Immature natural killer cell (primary cell): ENCODE data around the gene SPIRE2. TPM values are rescaled to one million over a fixed set of nuclear protein-coding genes. Genes with fewer than 3 reads are reported as not detected.

Source experiments
- DNase-seq, 3 donors: peaks; one replicate each; pipeline ENCODE4 v3.0.0; 2022; ENCODE audit warnings: mixed read lengths in 1 of 3
- H3K27ac Mint-ChIP-seq, 6 donors: one replicate each; pipeline ENCODE4 v1.8.0; 2020; ENCODE audit warnings: mixed read lengths in 6 of 6, mild to moderate bottlenecking in 5 of 6, inconsistent platforms in 4 of 6, moderate library complexity in 3 of 6
- H3K27me3 Mint-ChIP-seq, 3 donors: one replicate each; pipeline ENCODE4 v1.8.0; 2020 to 2021; ENCODE audit warnings: low read depth in 3 of 3, mild to moderate bottlenecking in 3 of 3, mixed read lengths in 3 of 3, moderate library complexity in 3 of 3, inconsistent platforms in 1 of 3
- H3K36me3 Mint-ChIP-seq, 3 donors: one replicate each; pipeline ENCODE4 v1.8.0; 2020; ENCODE audit warnings: mixed read lengths in 3 of 3, inconsistent platforms in 2 of 3, mild to moderate bottlenecking in 2 of 3
- H3K4me1 Mint-ChIP-seq, 2 donors: one replicate each; pipeline ENCODE4 v1.8.0; 2020; ENCODE audit warnings: inconsistent platforms in 2 of 2, mild to moderate bottlenecking in 2 of 2, mixed read lengths in 2 of 2, moderate library complexity in 1 of 2
- H3K4me3 Mint-ChIP-seq, 5 donors: one replicate each; pipeline ENCODE4 v1.8.0; 2020; ENCODE audit warnings: mild to moderate bottlenecking in 5 of 5, mixed read lengths in 5 of 5, inconsistent platforms in 3 of 5, moderate library complexity in 3 of 5
- H3K9me3 Mint-ChIP-seq, 6 donors: one replicate each; pipeline ENCODE4 v1.8.0; 2020; ENCODE audit warnings: mild to moderate bottlenecking in 6 of 6, mixed read lengths in 6 of 6, inconsistent platforms in 4 of 6, moderate library complexity in 3 of 6
- polyA plus RNA-seq, 3 donors: library from polyadenylated mRNA; unstranded; fragments of 300-500 nt; fragmentation: Illumina TruSeq; gene quantifications; one replicate each; pipeline ENCODE4 v1.2.3, GENCODE V29; 2021

The SPIRE2 gene
- polyA plus RNA-seq, 3 donors from 2014 or later, result 1.0 to 1.3 (median 1.3) TPM

DNA sequence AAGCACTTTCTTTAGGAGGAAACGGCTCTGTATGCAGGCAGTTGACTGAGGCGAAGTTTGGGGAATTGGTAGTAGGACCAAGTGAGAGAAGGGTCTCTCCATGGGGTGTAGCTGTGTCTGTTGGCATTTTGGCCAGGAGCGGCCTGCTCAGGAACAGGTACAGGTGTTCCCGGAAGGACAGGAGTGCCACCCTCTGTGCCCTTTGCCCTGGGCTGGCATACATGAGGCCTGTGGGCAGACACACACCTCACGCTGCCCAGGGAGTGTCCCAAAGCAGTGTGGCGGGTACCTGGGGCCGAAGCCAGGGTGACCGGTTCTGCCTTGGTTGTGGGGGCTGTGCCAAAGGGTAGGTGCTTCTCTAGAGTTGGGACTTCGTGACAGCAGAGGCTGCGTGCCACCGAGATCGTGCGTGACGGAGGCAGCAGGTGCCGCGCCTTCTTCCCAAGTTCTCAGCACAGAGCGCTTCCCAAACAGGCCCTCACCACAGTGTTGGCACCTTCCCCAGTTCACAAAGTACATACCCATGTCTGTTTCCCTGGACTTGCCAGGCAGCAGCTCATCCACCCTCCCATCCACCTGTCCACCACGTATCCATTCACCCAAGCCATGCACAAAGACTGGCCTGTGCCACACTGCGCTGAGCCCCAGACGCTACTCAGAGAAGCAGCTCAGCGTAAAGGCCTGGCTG lies 25.2 kb downstream of the SPIRE2 start:
- DNase-seq, result no peak
- Mint-ChIP-seq H3K27ac (peak overlapping the region in 3 of 6 donors; percentile 44 to 62 (median 49)), H3K36me3 (no peaks in the 10 kb centered on the region), H3K27me3 (peaks cover 0 to 2% (median 1%) of the 10 kb centered on the region in 3 donors), H3K4me1 (no peaks in the 10 kb centered on the region), H3K9me3 (no peaks in the 10 kb centered on the region), H3K4me3 (no peak overlapping the region)

DNA sequence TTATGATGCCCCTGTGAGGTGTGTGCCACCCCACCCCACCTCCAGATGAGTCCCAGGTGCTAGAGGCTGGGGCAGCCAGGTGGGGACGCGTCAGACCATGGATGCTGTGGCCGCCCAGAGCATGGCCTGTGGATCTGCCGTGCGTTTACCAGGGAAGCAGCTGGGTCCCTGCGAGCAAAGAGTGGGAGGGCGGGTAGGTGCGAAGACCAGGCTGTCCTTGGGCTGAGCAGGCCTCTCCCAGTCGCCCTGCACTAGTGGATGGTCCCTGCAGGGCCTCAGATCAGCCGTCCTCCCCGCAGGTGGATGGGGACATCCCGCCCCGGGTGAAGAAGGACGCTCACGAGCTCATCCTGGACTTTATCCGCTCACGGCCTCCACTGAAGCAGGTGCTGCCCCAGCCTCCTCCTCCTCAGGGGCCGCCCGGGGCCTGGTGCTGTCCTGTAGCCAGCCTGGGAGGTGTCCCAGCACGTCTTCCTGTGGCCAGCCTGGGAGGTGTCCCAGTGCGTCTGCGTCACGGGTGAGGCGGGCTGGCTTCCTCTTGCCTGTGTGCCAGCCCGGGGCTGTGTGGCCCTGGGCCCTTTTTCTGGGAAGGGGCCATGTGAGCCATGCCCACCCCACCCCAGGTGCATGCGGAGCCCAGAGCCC lies 27.1 kb downstream of the SPIRE2 start:
- Mint-ChIP-seq H3K36me3 (no peaks in the 10 kb centered on the region), H3K4me1 (peaks cover under 1 to 1% of the 10 kb centered on the region in 2 donors), H3K4me3 (no peak overlapping the region), H3K27me3 (peaks cover 0 to 5% (median 2%) of the 10 kb centered on the region in 3 donors), H3K9me3 (no peaks in the 10 kb centered on the region), H3K27ac (no peak overlapping the region)
- DNase-seq, result no peak

DNA sequence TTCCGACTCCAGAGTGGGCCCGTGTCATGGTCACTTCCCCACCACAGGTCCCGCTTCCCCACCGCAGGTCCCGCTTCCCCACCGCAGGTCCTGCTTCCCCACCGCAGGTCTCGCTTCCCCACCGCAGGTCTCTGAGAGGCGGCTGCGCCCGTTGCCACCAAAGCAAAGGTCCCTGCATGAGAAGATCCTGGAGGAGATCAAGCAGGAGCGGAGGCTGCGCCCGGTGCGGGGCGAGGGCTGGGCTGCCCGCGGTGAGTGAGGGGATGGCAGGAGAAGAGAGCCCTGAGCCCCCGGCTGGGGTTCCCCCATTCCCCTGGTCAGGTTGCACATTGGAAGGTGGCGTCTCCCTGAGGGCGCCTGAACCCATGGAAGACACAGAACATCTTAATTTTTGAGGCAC lies 27.7 kb downstream of the SPIRE2 start:
- Mint-ChIP-seq H3K36me3 (no peaks in the 10 kb centered on the region), H3K4me1 (peaks cover 6 to 7% of the 10 kb centered on the region in 2 donors), H3K27ac (no peak overlapping the region), H3K9me3 (no peaks in the 10 kb centered on the region), H3K4me3 (no peak overlapping the region), H3K27me3 (peaks cover 0 to 4% (median 2%) of the 10 kb centered on the region in 3 donors)
- DNase-seq, result no peak

DNA sequence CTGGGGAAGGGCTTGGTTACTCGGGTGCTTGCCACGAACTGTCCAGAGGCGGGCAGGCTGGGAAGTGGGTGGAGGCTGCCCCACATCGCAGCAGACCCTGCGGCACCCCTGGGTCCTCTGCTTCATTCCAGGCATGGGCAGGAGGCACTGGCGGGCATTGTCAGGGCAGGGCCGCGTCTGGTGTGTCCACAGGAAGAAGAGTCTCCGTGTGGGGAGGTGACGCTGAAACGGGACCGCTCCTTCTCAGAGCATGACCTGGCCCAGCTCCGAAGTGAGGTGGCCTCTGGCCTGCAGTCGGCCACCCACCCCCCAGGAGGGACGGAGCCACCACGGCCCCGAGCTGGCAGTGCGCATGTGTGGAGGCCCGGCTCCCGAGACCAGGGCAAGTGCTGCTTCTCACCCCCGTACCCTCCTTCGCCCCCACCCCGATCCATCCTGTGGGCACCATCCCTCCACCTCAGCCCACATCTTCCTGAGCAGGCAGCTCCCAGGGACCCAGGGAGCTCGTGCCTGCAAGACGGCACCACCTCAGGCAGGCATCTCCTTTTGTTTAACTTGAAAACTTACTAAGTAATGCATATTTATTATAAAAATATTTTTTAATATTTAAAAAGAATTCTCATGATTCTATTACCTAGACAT lies 30.8 kb downstream of the SPIRE2 start:
- Mint-ChIP-seq H3K4me3 (no peak overlapping the region), H3K4me1 (peaks cover 34 to 35% of the 10 kb centered on the region in 2 donors), H3K27me3 (peaks cover 2 to 7% (median 2%) of the 10 kb centered on the region in 3 donors), H3K9me3 (peaks cover 0 to 2% (median 0%) of the 10 kb centered on the region in 6 donors), H3K36me3 (no peaks in the 10 kb centered on the region), H3K27ac (no peak overlapping the region)
- no peak for DNase-seq

DNA sequence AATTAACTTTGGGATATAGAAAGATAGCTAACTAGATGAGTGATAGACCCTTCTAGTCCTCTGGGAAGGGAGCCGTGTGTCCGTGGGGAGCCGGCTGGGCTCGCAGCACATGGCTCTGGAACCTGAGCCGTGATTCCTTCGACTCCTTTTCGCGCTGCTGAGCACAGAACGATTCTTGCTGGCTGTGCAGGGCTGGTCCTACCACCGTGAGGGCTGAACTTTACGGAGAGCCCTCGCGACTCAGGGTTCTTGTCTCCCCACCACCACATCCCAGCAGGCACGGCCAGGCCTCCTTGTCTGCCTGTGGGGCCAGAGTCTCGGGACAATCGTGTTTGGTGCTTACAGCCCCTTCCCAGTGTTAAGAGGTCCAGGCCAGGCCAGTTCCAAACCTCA lies 31.3 kb downstream of the SPIRE2 start:
- Mint-ChIP-seq H3K27me3 (peaks cover 2 to 10% (median 2%) of the 10 kb centered on the region in 3 donors), H3K9me3 (peaks cover 0 to 2% (median 0%) of the 10 kb centered on the region in 6 donors), H3K36me3 (peaks cover 0 to 1% (median 0%) of the 10 kb centered on the region in 3 donors), H3K27ac (no peak overlapping the region), H3K4me1 (peaks cover 39 to 41% of the 10 kb centered on the region in 2 donors), H3K4me3 (no peak overlapping the region)
- DNase-seq, result no peak

DNA sequence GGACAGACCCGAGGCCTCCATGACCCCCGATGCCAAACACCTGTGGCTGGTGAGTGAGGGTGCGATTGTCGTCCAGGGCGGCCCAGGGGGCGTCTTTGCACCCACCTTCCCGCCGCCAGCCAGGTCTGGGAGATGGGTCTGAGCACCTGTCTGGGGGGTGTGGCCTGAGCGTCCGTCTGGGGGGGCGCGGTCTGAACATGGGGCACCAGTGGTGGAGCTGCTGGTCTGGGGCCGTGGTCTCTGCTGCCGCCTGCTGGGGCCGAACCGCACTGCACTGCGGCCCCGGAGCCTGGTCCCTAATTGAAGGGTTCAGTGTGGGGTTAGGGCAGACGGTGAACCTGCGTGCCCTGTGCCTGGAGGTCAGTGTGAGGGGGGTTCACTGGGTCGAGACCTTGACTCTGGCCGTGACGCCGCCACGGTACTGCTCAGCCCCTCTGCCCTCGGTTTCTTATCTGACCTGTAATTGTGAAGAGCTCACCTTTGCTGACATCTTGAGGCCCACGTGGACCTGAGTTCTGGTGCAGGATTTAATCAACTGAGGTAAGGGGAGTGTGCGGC lies 32.6 kb downstream of the SPIRE2 start:
- peak; percentile 75 to 79 (median 78) for DNase-seq
- peaks cover 0 to 3% (median 0%) of the 10 kb centered on the region in 3 donors for H3K36me3 Mint-ChIP-seq
- H3K9me3 Mint-ChIP-seq, result peaks cover 0 to 2% (median 0%) of the 10 kb centered on the region in 6 donors
- H3K4me3 Mint-ChIP-seq, result peak overlapping the region; percentile 36 to 70 (median 45)
- H3K27ac Mint-ChIP-seq, result peak overlapping the region; percentile 68 to 94 (median 81)
- peaks cover 2 to 10% (median 2%) of the 10 kb centered on the region in 3 donors for H3K27me3 Mint-ChIP-seq
- peaks cover 48 to 50% of the 10 kb centered on the region in 2 donors for H3K4me1 Mint-ChIP-seq

DNA sequence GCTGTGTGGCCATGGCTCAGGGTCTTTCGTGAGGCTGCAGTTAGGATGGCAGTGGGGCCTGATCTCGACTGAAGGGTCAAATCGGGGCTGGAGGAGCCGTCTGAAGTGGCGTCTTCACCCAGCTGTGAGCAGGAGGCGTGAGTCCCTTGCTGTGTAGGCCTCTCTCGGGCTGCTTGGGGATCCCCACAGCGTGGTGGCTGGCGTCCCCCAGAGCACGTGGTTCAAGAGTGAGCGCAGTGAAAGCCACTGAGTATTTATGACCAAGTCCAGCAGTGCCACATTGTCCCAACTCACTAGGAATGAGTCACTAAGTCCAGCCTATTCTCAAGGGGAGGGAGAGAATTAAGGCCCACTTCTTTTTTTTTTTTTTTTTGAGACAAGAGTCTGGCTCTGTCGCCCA lies 33.4 kb downstream of the SPIRE2 start:
- Mint-ChIP-seq H3K27ac (peak overlapping the region; percentile 35 to 94 (median 81)), H3K36me3 (peaks cover 0 to 3% (median 0%) of the 10 kb centered on the region in 3 donors), H3K27me3 (peaks cover 2 to 10% (median 2%) of the 10 kb centered on the region in 3 donors), H3K4me3 (peak overlapping the region in 1 of 5 donors; percentile 41), H3K4me1 (peaks cover 48 to 50% of the 10 kb centered on the region in 2 donors), H3K9me3 (peaks cover 0 to 2% (median 0%) of the 10 kb centered on the region in 6 donors)
- DNase-seq, result no peak

DNA sequence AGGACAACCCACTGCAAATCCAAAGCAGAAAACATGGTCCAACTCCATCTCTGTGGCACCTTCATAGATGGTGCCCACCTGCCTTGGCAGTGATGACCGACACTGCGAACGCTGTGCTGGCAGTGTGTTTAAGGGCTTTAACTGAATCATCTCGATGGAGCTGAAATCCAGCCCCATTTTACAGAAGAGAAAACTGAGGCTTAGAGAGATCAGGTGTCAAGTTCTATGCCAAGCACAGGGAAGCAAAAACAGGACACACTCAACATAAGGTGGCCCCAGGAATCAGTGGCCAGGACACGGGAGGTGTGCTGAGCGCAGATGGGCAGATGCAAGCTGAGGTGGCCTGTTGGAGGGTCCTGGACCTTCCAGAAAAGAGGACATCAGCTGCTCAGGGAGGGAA lies 34.5 kb downstream of the SPIRE2 start:
- Mint-ChIP-seq H3K27me3 (peaks cover 2 to 10% (median 2%) of the 10 kb centered on the region in 3 donors), H3K27ac (peak overlapping the region; percentile 87 to 98 (median 94))

DNA sequence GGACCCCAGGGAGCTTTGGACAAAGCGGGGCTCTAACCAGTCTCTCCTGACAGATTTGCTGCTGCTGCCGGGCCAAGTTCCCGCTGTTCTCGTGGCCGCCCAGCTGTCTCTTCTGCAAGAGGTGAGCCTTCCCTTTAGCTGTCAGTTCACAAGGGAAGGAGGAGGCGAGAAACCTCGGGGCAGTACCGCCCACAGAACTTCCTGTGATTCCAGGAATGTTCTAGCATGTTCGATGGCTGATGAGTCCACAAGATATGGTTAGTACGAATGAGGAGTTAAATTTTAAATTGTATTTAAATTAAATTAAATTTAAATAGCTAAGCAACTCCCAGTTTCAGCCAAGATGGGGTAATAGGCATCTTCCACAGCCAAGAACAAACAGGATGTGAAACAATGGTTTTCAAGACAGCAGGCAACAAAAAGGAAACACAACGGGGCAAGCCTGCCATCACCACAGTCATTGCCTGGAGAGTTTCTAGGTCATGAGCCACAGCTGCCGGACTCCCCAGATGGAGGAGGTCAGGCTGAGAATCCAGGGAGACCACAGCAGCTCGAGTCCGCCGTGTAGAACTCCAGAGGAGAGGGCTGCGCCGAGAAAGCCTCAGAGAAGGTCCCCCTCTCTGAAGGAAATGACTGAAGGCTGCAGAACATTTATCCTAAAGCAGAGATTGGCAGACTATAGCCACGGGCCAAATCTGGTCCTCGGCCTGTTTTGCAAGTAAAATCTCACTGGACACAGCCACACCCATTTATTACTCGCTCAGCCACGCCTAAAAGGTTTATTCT lies 35.7 kb downstream of the SPIRE2 start:
- Mint-ChIP-seq H3K4me1 (peaks cover 48 to 50% of the 10 kb centered on the region in 2 donors), H3K27ac (peak overlapping the region; percentile 87 to 98 (median 94)), H3K4me3 (peak overlapping the region; percentile 74 to 92 (median 88)), H3K36me3 (peaks cover 0 to 3% (median 0%) of the 10 kb centered on the region in 3 donors), H3K9me3 (peaks cover 0 to 2% (median 0%) of the 10 kb centered on the region in 6 donors), H3K27me3 (peaks cover 2 to 10% (median 2%) of the 10 kb centered on the region in 3 donors)
- DNase-seq, result peak; percentile 69 to 79 (median 72)

More for the DNA sequence above, 34.5 kb downstream of the SPIRE2 start:
- Mint-ChIP-seq H3K4me3 (peak overlapping the region; percentile 74 to 92 (median 88)), H3K36me3 (peaks cover 0 to 3% (median 0%) of the 10 kb centered on the region in 3 donors), H3K9me3 (peaks cover 0 to 2% (median 0%) of the 10 kb centered on the region in 6 donors), H3K4me1 (peaks cover 48 to 50% of the 10 kb centered on the region in 2 donors)
- DNase-seq, result no peak

DNA sequence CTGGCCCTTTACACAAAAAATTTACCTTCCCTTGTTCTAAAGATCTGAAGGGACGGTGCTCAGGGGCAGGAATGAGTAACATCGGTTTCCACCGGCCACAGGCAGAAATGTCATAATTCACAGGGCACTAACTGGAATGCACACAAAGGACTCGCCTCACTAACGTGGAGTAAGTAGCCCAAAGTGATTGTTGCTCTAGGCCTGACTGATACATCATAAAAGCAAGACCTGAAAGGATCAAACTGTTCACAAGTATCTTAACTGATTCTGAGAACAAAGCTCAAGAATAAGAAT lies 36.2 kb downstream of the SPIRE2 start:
- peak overlapping the region; percentile 87 to 98 (median 94) for H3K27ac Mint-ChIP-seq

DNA sequence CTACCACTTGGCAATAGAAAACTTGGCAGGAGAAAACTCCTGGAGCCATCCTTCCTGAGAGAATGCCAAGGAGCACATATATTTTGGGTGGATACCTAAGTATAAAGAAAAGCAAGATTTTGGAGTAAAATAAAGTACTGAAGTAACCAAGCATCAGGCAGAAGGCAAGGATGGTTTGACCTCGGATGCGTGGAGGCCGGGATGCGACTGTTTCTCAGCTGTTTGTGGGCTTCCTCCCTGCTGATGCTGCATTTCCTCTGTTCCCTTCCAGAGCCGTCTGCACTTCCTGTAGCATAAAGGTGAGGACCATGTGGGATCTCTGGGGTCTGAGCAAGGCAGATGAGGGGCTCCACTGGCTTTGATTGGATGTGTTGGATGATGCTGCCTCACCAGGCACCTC lies 39.6 kb downstream of the SPIRE2 start:
- Mint-ChIP-seq H3K27me3 (peaks cover 3 to 7% (median 6%) of the 10 kb centered on the region in 3 donors), H3K36me3 (peaks cover 0 to 3% (median 0%) of the 10 kb centered on the region in 3 donors), H3K4me1 (peaks cover 26 to 31% of the 10 kb centered on the region in 2 donors), H3K4me3 (no peak overlapping the region), H3K9me3 (peaks cover 0 to 2% (median 0%) of the 10 kb centered on the region in 6 donors), H3K27ac (peak overlapping the region in 1 of 6 donors; percentile 35)
- no peak for DNase-seq

More for the DNA sequence above, 36.2 kb downstream of the SPIRE2 start:
- Mint-ChIP-seq H3K36me3 (peaks cover 0 to 3% (median 0%) of the 10 kb centered on the region in 3 donors), H3K27me3 (peaks cover 2 to 10% (median 2%) of the 10 kb centered on the region in 3 donors), H3K9me3 (peaks cover 0 to 2% (median 0%) of the 10 kb centered on the region in 6 donors), H3K4me3 (peak overlapping the region; percentile 74 to 92 (median 88)), H3K4me1 (peaks cover 48 to 50% of the 10 kb centered on the region in 2 donors)
- DNase-seq, result no peak

DNA sequence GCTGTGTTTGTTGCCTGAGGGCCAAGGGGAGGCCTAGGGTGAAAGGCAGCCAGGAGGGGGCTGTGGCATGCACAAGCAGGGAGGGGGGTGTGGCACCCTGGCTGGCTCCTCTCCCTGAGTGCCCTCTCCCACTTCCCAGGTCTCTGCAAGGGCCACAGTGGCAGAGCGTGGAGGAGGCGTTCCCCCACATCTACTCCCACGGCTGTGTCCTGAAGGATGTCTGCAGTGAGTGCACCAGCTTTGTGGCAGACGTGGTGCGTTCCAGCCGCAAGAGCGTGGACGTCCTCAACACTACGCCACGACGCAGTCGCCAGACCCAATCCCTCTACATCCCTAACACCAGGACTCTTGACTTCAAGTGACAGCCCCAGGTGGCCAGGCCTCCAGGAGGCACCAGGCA lies 41.6 kb downstream of the SPIRE2 start:
- Mint-ChIP-seq H3K4me3 (no peak overlapping the region), H3K4me1 (peaks cover 15 to 18% of the 10 kb centered on the region in 2 donors), H3K27ac (no peak overlapping the region), H3K27me3 (peaks cover 18 to 22% (median 18%) of the 10 kb centered on the region in 3 donors), H3K9me3 (no peaks in the 10 kb centered on the region), H3K36me3 (peaks cover under 1 to 4% (median under 1%) of the 10 kb centered on the region in 3 donors)
- no peak for DNase-seq

DNA sequence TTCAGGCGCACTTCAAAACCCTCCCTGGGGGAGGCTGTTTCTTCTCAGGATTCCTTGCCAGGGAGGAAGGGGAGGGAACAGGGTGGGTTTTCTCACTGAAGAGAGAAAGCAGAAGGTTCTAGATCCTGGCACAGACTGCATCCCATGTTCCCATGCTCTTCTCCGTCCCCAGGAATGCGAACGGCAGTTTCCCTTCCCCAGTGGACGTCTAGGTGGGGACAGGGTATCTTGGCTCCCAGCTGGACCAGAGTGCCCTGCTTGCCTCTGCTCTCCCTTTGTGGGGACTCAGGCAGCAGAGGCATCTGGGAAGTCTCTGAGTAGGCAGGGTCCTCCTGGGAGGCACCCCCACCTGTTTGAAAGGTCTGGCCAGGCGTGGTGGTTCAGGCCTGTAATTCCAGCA lies 42.2 kb downstream of the SPIRE2 start:
- DNase-seq, result no peak
- no peaks in the 10 kb centered on the region for H3K9me3 Mint-ChIP-seq
- peaks cover 18 to 27% (median 21%) of the 10 kb centered on the region in 3 donors for H3K27me3 Mint-ChIP-seq
- peak overlapping the region in 3 of 6 donors; percentile 39 to 45 (median 39) for H3K27ac Mint-ChIP-seq
- peaks cover 15 to 17% of the 10 kb centered on the region in 2 donors for H3K4me1 Mint-ChIP-seq
- no peak overlapping the region for H3K4me3 Mint-ChIP-seq
- H3K36me3 Mint-ChIP-seq, result peaks cover 5 to 9% (median 6%) of the 10 kb centered on the region in 3 donors
